GM12864 (cell line): ENCODE data around the gene DMAP1.

ENCODE experiments used
- DNase-seq: peaks from one replicate; pipeline ENCODE4 v3.0.0-alpha.2; 2011; ENCODE audit warnings: low read depth
- H3K4me3 ChIP-seq: 2 replicates; pipeline ENCODE4 v1.5.1; 2011; ENCODE audit warnings: mild to moderate bottlenecking, low read depth, low read length, control low read depth
- TF ChIP-seq, protein P1 (sequence below): IDR thresholded peaks from 2 replicates; pipeline ENCODE4 v1.5.1; 2011; ENCODE audit warnings: low read depth, mild to moderate bottlenecking, moderate library complexity, low read length, control low read depth, inconsistent platforms; ENCODE audit errors: missing control alignments

The DMAP1 gene

DNA sequence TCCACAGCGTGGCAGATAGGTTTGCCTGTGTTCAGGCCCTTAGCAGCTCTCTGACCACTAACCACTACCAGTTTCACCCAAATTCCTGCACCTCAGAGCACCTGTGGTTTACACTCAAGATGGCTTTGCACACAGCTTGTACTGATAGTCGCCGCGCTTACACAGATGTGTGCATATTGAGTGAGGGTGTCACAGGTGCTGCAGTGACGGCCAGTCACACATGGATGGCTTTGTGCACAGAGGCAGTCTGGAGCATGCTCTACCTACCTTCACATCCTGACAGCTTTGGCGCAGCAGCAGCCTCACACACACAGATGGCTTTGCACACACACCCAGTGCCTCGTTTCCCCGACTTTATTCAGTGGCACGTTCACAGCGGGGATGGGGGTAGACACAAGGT is 7.5 kb downstream of the DMAP1 start:
- no peak for DNase-seq
- no peak overlapping the region for H3K4me3 ChIP-seq
- TF ChIP-seq, protein P1, sequence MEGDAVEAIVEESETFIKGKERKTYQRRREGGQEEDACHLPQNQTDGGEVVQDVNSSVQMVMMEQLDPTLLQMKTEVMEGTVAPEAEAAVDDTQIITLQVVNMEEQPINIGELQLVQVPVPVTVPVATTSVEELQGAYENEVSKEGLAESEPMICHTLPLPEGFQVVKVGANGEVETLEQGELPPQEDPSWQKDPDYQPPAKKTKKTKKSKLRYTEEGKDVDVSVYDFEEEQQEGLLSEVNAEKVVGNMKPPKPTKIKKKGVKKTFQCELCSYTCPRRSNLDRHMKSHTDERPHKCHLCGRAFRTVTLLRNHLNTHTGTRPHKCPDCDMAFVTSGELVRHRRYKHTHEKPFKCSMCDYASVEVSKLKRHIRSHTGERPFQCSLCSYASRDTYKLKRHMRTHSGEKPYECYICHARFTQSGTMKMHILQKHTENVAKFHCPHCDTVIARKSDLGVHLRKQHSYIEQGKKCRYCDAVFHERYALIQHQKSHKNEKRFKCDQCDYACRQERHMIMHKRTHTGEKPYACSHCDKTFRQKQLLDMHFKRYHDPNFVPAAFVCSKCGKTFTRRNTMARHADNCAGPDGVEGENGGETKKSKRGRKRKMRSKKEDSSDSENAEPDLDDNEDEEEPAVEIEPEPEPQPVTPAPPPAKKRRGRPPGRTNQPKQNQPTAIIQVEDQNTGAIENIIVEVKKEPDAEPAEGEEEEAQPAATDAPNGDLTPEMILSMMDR = no peak

DNA sequence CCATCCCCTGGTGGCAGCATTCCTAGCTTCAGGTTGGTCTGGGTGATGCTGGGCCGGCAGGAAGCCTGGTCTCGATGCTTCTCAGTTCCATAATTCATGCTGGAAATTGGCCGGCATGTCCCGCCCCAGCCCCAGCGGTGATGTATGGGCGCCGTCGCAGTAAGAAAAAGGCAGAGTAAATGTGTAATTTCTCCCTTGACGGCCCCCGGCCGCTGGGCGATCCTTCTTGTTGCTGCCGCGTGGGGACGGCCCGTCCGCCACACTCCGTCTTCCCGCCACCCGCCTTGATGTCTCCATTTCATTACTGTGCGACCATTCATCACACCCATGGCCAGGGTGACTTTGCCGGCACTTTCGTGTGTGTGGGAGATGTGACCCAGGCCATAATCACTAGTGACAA is 8.5 kb downstream of the DMAP1 start:
- TF ChIP-seq, protein P1 = no peak
- DNase-seq = no peak
- H3K4me3 ChIP-seq = no peak overlapping the region

DNA sequence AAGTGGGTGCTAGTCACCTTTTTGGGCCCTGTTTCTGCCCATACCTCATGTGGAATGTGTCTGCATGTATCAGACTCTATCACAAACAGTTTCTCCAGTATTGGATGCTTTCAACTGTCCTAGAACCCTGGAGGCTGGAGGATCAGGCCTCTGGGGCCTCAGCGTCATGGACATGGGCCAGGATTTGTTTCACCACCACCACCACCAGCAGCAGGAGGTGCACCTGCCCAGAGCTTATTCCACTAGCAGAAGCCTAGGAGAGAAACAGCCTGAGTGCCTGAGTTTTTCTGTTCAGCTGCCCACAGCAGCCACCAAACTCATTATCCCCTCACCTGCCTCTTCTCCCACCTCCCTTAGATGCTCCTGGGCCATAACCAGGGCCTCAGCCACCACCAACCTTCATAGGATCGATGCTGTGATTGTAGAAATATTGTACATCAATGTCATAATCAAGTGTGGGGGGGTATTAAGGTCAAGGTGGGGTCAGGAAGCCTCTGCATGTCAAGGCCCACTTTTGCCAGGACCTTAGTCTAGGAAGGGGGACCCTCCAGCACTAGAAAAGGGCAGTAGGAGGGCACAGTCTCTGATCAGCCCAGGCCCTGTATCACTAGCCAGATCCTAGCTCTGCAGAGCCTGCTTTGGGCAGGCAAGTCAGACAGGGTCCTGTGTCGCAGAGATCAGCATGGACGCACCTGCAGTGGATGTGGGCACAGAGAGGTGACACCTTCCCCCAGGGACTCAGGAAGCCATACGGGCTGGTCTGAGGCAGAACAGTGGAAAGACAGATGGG is 9.3 kb downstream of the DMAP1 start:
- TF ChIP-seq, protein P1 = no peak
- no peak overlapping the region for H3K4me3 ChIP-seq
- DNase-seq = no peak

DNA sequence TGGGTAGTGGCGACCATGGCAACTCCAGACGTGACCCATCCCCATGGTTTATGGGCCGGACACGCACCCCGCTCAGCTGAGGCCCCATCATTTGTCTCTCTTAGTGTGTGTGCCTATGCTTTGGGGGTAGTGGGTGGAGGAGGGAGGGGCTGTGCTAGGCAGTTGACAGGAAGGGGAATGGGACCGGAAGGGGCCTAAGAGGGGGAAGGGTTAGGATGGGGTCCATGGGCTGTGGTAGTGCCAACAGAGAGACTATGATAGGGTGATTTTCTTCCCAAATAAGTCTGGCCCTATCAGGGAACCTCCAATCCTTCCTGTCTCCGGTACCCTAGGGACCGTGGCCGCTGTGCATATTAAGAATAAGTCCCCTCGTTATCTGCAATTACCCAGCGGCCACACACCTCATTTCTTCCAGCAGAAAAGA is 9.9 kb downstream of the DMAP1 start:
- no peak overlapping the region for H3K4me3 ChIP-seq
- DNase-seq = no peak
- TF ChIP-seq, protein P1 = no peak

DNA sequence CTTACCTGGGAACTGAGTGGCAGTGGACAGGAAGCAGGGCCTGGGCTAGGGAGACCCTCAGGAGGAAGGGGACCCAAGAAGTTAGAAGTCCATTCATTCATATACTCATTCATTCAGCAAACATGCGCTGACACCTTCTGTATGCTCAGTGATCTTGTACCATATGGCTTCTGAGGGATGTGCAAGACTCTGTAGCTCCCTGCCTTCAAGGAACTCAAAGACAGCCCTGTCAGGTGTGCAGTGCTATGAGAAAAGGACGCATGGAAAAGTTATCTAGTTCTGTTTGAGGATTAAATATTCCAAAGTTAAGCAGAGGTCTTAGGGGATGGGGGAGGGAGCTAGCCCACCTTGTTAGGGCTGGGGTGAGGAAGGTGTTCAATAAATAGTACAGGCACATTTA is 12.5 kb downstream of the DMAP1 start:
- no peak overlapping the region for H3K4me3 ChIP-seq
- TF ChIP-seq, protein P1 = no peak
- no peak for DNase-seq

DNA sequence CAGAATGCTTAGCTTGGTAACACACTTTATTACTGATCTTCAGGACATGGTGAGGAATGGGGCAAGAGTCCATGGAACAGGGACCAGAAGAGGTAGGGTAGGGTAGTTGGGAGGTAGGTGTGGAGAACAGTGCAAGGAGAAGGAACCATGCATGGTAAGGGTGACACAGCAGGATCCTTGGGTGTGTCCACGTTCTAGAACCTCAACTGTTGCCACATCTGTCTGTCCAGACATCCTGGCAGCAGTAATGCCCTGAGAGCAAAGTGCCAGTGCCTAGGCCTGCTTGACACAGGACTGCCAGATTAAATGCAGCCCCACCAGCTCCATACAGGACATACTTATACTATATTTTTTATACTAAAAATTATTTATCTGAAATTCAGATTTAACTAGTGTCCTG is 13.9 kb downstream of the DMAP1 start:
- no peak for DNase-seq
- no peak overlapping the region for H3K4me3 ChIP-seq
- TF ChIP-seq, protein P1 = no peak

DNA sequence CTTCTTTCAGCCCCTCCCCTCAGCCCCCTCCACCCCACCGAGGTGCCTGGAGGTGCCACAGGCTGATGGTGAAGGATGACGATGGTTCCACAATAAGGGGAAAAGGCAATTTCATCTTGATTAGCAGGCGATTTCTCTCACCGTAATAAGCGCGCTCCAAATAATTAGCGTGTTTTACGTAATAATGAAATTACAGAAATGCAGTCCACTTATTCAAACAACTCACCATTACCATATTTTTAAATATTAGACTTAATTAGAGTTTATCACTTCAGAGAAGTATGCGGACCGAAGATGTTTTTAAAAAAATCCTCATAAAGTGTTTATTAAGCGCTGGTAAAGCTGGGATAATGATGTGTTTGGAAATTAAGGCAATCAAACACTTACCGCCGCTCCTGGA is 14.9 kb downstream of the DMAP1 start:
- no peak overlapping the region for H3K4me3 ChIP-seq
- no peak for DNase-seq
- TF ChIP-seq, protein P1 = no peak
